ENCODE results near the gene PRPH. TPM values are rescaled to one million over a fixed set of nuclear protein-coding genes. Genes with fewer than 3 reads are reported as not detected.
A peak's percentile ranks its signal among the peaks of the same experiment; 100 is the strongest.

Gene PRPH
- total and polyA plus RNA-seq, 9 of the 15 experiments (the other 6 are each of a cell fraction or from before 2014, with no cell fraction given) = 0.27 to 1.9 (median 1.3) TPM; not detected in 1

GRCh38 chr12:49264466-49264872 lies 30.5 kb upstream of the PRPH start (continued):
- 0 out of 2 replicates have a peak, but pooled peaks have one; percentile 67 for TF ChIP-seq ZBTB40 (IDR thresholded peaks at IDR 0.05)
- no peak for TF ChIP-seq ZBTB40 (CRISPR knock-in tag; IDR thresholded peaks at IDR 0.05)
- no peak for TF ChIP-seq KAT7 (CRISPR knock-in tag; IDR thresholded peaks at IDR 0.05; ENCODE audit: borderline replicate concordance)
- no peak for TF ChIP-seq ZNF778 (CRISPR knock-in tag; IDR thresholded peaks at IDR 0.05)

Measured in K562 (cell line).